GM18873 (cell line): Measurements from ENCODE around the gene ATXN10.
"Not testable (repeated sequence)": the region's sequence is repeated elsewhere in the genome, so short reads cannot be mapped to it uniquely, and the experiment has no call there.

Source experiments
- ATAC-seq: cut with Tn5 transposase; IDR thresholded peaks from one replicate; pipeline ENCODE4 v1.9.1; 2021; ENCODE audit warnings: mild to moderate bottlenecking, moderate library complexity, moderate number of reproducible peaks; ENCODE audit not compliant: unreplicated experiment, low FRiP score

Gene ATXN10, protein sequence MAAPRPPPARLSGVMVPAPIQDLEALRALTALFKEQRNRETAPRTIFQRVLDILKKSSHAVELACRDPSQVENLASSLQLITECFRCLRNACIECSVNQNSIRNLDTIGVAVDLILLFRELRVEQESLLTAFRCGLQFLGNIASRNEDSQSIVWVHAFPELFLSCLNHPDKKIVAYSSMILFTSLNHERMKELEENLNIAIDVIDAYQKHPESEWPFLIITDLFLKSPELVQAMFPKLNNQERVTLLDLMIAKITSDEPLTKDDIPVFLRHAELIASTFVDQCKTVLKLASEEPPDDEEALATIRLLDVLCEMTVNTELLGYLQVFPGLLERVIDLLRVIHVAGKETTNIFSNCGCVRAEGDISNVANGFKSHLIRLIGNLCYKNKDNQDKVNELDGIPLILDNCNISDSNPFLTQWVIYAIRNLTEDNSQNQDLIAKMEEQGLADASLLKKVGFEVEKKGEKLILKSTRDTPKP

GRCh38 chr22:45671783-45672563, at the start of gene ATXN10:
Gene ATXN10, plus strand, starts transcription at chr22:45671834. Its CDS starts 230 bp downstream, at chr22:45672064.
- ATAC-seq, result no peak

DNA sequence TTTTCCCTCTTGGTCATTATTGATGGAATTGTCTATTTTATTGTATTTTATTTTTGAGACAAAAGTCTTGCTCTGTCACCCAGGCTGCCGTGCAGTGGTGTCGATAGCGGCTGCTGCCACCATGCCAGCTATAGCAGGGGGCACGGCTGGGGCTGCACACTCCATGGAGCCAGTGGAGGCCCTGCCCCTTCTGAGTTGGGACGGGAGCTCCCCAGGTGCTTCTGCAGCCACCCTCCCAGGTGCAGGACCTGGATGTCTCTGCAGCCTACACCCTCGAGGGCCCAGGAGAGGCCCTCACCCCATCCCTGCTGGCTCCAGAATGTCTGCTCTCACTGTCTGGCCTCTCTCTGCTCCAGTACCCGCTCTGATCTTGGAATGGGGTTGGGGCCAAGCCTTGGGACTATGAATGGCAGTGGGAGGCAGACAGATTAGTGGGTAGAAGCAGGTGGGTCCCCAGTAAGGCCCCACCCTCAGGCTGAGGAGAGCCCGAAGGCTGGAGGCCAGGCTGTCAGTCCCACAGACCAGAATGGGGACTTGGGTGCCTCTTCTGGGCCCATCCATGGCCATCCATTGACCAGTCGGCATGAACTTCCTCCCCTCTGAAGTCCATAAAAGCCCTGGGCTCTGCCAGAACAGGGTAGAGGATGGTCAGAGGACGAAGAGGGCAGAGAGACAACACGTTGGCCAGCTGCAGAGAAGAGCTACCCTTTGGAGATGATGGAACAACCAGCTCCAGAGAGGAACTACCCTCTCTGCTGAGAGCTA, 49.6 kb upstream of the ATXN10 start:
- no peak for ATAC-seq

DNA sequence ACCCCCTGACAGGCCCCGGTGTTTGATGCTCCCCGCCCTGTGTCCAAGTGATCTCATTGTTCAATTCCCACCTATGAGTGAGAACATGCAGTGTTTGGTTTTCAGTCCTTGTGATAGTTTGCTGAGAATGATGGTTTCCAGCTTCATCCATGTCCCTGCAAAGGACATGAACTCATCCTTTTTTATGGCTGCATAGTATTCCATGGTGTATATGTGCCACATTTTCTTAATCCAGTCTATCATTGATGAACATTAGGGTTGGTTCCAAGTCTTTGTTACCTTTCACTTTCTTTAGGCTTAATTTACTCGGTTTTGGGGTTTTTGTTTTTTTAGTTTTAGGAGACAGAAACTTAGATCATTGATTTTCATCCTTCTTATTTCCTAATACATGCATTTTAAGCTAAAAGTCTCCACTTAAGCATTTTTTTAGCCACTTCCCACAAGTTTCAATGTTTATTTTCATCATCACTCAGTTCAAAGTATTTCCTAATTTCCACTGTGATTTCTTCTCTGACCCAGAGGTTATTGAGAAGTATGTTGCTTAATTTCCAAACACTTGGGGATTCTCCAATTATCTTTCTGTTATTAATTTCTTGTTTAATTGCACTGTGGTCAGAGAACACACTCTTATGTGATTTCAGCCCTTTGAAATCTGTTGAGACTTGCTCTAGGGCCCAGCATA, 48.0 kb upstream of the ATXN10 start:
- not testable (repeated sequence) for ATAC-seq

DNA sequence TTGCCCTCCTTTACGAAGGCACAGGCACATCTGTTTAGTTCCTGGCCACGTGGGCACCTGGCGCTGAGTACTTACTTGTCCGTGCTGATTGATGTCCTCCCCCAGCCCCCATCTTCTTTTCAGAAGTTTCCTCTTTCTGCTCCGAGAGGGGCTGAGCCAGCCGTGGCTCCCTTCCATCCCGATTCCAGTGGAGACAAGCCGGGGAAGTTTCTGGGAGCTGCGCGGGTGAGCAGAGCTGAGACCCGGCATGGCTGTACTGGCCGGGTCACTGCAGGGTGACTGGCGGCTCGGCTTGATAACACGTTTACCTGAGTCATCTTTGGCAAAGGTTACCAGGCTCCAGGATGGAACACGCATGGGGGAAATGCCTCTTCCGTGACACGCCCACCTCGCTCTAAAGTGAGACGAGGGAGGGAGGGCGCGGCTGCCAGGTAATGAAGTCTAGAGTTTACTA, 45.4 kb upstream of the ATXN10 start:
- ATAC-seq, result no peak

DNA sequence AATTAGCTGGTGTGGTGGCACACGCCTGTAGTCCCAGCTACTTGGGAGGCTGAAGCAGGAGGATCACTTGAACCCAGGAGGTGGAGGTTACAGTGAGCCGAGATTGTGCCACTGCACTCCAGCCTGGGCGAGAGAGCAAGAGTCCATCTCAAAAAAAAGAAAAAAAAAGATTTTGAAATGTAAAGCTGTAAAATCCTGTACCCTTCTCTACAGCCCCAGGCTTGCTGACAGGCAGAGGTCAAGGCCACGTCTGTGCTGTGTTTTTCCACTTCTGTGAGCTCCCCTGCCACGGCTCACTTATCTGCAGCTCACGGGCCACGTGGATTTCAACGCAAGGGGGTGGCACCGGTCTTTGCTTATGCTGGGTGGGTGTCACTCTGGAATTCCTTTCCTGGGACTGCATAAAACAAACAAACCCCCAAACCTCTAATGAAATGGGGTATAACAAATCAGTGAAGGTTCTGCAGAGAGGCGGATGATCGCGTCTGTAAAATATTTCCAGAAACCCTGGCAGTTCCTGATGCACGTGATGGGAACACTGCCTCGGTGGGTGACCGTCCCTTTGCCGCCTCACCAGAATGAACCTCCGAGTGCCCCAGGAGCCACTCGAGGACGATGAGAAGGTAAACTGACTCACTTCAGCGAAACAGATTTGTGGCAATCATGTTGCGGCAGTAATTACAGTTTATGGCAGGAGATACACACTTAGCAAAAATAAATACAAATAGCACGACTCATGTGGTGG, 44.0 kb upstream of the ATXN10 start:
- no peak for ATAC-seq

GRCh38 chr22:45628515-45628914, 43.1 kb upstream of the ATXN10 start:
- ATAC-seq, result no peak

- ATAC-seq, result no peak
Observed at GRCh38 chr22:45629469-45630089, 42.1 kb upstream of the ATXN10 start.

DNA sequence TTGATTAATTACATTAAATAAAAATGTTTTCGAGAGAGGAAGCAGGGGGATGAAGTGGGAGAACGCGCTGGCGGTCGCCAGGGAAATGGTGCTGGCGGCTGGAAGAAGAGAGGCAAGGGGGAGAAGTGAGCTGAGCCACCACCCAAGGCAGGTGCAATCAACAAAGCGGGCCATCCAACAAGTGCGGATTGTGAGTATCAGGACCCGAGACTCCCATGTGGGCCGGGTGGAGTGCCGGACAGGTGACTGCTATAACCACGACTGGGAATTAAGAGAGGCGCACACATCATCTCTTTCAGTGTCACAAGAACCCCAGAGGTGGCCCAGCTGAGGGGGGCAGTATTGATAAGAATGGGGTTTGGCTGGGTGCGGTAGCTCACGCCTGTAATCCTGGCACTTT, 41.2 kb upstream of the ATXN10 start:
- ATAC-seq, result no peak

GRCh38 chr22:45631140-45631840, 40.3 kb upstream of the ATXN10 start:
- ATAC-seq, result no peak

- no peak for ATAC-seq
Observed at GRCh38 chr22:45631841-45632238, 39.8 kb upstream of the ATXN10 start.

DNA sequence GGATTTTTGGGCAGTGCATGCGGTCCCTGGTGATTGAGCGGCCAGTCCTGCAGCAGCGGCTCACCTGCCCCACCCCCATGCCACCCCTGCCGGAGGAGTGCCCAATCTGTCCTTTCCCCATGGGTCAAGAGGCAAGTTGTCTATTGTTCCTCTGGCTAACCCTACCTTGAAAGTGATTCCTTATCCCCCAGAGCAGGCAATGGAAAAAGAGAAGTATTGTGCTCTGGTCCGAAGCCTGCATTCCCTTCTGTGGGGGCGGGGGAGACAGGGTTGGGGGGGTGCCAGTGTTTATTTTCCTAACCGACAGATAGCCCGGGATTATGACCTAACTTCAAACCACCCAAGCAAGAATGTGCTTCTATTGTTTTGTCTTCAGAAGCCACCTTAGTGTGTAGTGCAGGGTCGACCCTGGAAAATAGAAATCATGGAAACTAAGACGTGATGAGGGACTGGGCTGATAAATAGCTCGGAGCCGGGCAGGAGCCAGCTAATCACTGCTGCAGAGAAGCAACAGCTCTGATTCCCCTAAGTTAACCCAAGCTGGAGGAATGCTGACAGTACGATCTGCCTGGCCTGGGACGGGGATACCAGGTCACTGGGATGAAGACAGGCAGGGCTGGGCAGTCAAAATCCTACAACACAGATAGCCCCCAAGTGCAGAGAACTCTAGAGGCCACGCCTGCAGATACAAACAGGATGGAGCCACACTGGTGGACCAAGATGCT, 38.7 kb upstream of the ATXN10 start:
- no peak for ATAC-seq

- no peak for ATAC-seq
Observed at GRCh38 chr22:45636683-45637082, 35.0 kb upstream of the ATXN10 start.

DNA sequence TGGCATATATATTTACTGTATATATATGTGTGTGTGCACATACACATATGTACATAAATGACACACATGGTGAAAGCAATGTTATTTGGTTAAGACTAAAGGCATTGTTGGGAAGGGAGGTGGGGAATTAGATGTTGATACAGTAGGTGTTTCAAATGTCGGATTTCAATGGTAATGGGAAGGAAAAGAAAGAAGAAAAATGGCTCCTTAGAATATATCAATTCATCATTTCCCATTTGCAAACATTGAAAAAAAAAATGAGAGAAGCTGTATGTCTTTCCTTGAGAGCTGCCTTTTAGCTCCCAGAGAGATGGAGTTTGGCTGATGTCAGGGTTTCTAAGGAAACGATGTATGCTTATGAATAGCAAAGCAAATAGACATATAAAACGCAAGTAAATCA, 33.4 kb upstream of the ATXN10 start:
- no peak for ATAC-seq

DNA sequence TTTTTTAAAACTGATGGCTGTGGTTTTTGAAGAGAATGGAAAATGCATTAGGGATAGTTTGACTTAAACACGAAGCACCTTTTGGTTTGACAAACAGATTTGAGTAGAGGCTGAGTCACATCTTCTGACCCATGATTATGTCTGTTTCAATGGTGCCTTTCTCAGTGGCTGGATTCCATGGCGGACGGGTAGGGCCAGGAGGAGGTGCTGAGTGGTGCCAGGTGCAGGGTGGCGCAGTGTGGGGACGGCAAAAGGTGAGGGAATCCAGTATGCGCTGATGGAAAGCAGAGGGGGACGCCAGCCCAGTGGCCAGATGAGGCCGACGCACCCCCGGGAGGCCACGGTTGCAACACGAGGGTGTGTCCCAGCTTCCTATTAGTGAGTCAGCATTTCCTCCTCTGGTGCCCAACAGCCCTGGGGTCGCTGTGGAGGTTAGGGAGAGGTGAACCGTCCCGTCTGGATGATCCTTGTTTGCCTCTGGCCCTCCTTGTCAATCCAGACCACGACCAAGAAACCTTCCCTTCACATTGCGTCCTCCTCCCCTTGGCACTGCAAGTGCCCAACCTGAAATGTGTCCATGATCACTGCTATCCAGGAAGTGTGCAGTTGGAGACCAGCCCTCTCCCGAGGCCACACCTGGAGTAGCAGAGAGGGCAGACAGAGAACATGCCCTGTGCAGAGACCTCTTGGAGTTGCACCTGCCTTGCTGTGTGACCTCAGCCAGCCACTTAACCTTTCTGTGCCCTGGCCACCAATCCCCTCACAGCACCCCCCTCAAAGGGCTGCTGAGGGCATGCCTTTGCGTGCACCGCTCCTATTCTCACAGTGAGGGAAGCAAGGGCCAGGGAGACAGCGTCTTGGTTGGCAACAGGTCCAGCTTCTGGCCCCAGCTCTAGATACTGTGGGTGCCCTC, 32.5 kb upstream of the ATXN10 start:
- ATAC-seq, result no peak

DNA sequence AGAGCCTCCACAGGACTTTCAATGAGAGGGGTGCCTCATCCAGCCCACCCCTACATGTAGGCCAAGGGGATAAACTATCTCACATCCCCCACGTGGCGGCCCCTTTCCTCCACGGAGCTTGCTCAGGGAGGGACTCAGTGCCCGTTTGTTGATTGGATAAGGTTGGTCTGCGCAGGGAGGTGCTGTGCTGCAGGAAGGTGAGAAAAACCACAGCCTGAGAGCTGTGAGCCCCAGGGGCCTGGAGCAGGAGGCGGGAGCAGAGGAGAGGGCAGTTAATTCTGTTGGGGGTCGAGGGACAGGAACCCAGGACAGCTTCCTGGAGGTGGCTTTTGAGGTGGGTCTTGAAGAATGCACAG, 31.9 kb upstream of the ATXN10 start:
- no peak for ATAC-seq

- ATAC-seq, result no peak
Observed at GRCh38 chr22:45640291-45640940, 31.2 kb upstream of the ATXN10 start.
